Thoracic aorta endothelial cell (primary cell): Measurements from ENCODE around the gene COX8C. TPM values are rescaled to one million over a fixed set of nuclear protein-coding genes. Genes with fewer than 3 reads are reported as not detected.

ENCODE experiments used
- small RNA-seq: library from RNA; depleted of rRNA; stranded (forward); fragments of <200 nt; gene quantifications from one replicate; pipeline ENCODE3, GENCODE V24; 2012
- total RNA-seq: library from RNA; depleted of rRNA; stranded (reverse); fragments of >200 nt; gene quantifications from 2 replicates; pipeline ENCODE4 v1.2.3, GENCODE V29; 2012

COX8C gene
- total RNA-seq: not detected in 2 replicates

DNA sequence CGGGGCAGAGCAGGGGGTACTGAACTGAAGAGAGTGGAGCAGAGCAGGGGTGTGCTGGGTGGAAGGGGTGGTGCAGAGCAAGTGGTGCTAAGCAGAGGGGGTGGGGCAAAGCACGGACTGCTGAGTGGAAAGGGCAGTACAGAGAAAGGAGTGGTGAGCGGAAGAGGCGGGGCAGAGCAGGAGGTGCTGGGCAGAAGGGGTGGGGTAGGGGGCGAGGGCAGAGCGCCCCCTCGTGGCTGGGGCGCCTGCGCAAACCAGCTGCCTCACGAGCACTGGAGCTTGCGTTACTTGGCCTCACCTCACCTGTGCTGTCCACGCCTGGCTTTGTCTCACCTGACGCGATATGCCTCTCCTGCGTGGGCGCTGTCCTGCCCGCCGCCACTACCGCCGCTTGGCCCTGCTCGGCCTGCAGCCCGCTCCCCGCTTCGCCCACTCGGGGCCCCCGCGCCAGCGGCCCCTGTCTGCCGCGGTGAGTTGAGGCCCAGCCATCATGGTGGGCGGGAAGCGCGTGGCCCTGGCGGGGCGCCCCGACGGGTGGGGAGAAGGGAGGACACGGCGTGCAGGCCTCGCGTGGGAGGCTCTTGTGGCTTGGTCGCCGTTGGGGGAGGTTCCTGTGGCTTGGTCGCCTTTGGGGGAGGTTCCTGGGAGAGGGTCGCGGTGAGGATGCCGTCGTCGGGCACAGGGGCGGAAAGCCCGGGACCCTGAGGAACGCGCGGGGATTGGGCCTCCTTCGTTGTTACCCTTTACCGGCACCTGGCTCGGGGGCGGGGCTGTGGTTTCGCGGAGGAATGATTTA lies at the start of gene COX8C:
Gene COX8C (plus strand): TSS at position 257 of the 796 bp plus-strand sequence. CDS start 87 bp downstream, at position 344.

GRCh38 chr14:93332853-93333630 lies 13.9 kb upstream of the COX8C start, which contains the start of gene BTBD7:
Gene BTBD7, minus strand, starts transcription at chr14:93333036. Its CDS starts 36,985 bp downstream, at chr14:93296051.

Small RNAs within 50 kb of the gene (small RNA-seq; reads per million reads assigned to genes)
- gene RF00019: not detected

Other genes starting within 250 kb of the COX8C start
- 20.7 and 34.9 TPM in 2 replicates for gene ITPK1, start 231.3 kb upstream of the COX8C start, total RNA-seq
- 14.6 and 15.7 TPM in 2 replicates for gene MOAP1, start 162.3 kb upstream of the COX8C start, total RNA-seq
- 14.4 and 14.8 TPM in 2 replicates for gene LYSET, start 161.9 kb upstream of the COX8C start, total RNA-seq
- 26.4 and 29.5 TPM in 2 replicates for gene GON7, start 140.1 kb upstream of the COX8C start, total RNA-seq
- 38.0 and 44.4 TPM in 2 replicates for gene UBR7, start 139.9 kb upstream of the COX8C start, total RNA-seq
- 50.5 and 55.3 TPM in 2 replicates for gene BTBD7, start 14.1 kb upstream of the COX8C start, total RNA-seq
- under 0.01 TPM in 1 of 2 replicates, not detected in the other for gene UNC79, start 83.8 kb downstream of the COX8C start, total RNA-seq